Transverse colon (tissue), 4 donors: ENCODE data around the gene PDLIM1. TPM values are rescaled to one million over a fixed set of nuclear protein-coding genes. Genes with fewer than 3 reads are reported as not detected.
"Not testable (repeated sequence)": the region's sequence is repeated elsewhere in the genome, so short reads cannot be mapped to it uniquely, and the experiment has no call there.

Experiments used
- DNase-seq: peaks from one replicate; pipeline ENCODE4 v3.0.0-alpha.2; 2019
- H3K27ac ChIP-seq, 4 donors: fragments of 200-600 bp; sonication (generic); 2 replicates each; pipeline ENCODE4 v1.5.1; 2016 to 2018; ENCODE audit warnings: inconsistent platforms in 4 of 4
- H3K27me3 ChIP-seq: fragments of 200-600 bp; sonication (generic); 2 replicates; pipeline ENCODE4 v1.5.1; 2017; ENCODE audit warnings: inconsistent platforms
- H3K36me3 ChIP-seq, 4 donors: fragments of 200-600 bp; sonication (generic); 2 replicates each; pipeline ENCODE4 v1.5.1; 2017 to 2019; ENCODE audit warnings: inconsistent platforms in 4 of 4
- H3K4me1 ChIP-seq, 4 donors: fragments of 200-600 bp; sonication (generic); 2 replicates each; pipeline ENCODE4 v1.5.1; 2017 to 2020; ENCODE audit warnings: inconsistent platforms in 4 of 4
- H3K4me3 ChIP-seq, 4 donors: fragments of 200-600 bp; sonication (generic); 1 replicate in 1 of 4; 2 replicates in 3 of 4; pipeline versions ENCODE4 v1.5.1 to v1.6.1; 2017 to 2019; ENCODE audit warnings: inconsistent platforms in 4 of 4
- H3K9me3 ChIP-seq, 2 donors: fragments of 200-600 bp; sonication (generic); 2 replicates each; pipeline ENCODE4 v1.5.1; 2017 to 2019; ENCODE audit warnings: inconsistent platforms in 2 of 2
- EP300 ChIP-seq: sonication (generic); formaldehyde crosslinking; IDR thresholded peaks from one replicate; pipeline ENCODE4 v1.6.1; 2017; ENCODE audit warnings: antibody characterized with exemption, low read depth
- POLR2A ChIP-seq: fragments of 450-650 bp; IDR thresholded peaks from one replicate; pipeline ENCODE4 v1.6.1; 2016; ENCODE audit warnings: antibody characterized with exemption, mild to moderate bottlenecking, moderate library complexity
- POLR2AphosphoS5 ChIP-seq, 3 donors: sonication (generic); formaldehyde crosslinking; IDR thresholded peaks; one replicate each; pipeline ENCODE4 v1.6.1; 2016; ENCODE audit warnings: antibody characterized with exemption in 3 of 3
- WGBS, 2 donors: methylation state at CpG; one replicate each; pipeline ENCODE4 v1.1.5; 2018; ENCODE audit warnings: low coverage in 1 of 2; 5-methylcytosine and 5-hydroxymethylcytosine counted together
- in situ Hi-C, 4 donors: fragments of 200-750 bp; cut with MboI; loops; one replicate each; pipeline versions ENCODE4 v1.15.0 to v1.15.1; 2017; ENCODE audit warnings: low sequenced_read_pairs in 3 of 4, low pct_ligation_motif_present in 1 of 4, low pct_unique_long_range_greater_than_20kb in 1 of 4
- intact Hi-C: fragments of 100-400 bp; cut with DNase I; formaldehyde crosslinking; loops from one replicate; pipeline ENCODE4 v1.15.1; 2023; ENCODE audit warnings: low total_unique reads
- total RNA-seq, 4 donors: library from RNA; depleted of rRNA; stranded (reverse); fragments of >200 nt; gene quantifications; one replicate each; pipeline ENCODE4 v1.1.0, GENCODE V29; 2016
- TF ChIP-seq, protein P1 (sequence below), 5 experiments: fragments of 200-600 bp in 3 of 5; fragments of 450-650 bp in 2 of 5; sonication (generic) in 3 of 5; IDR thresholded peaks; 1 replicate in 2 of 5; 2 replicates in 3 of 5; pipeline ENCODE4 v1.5.1; 2016 to 2017; ENCODE audit warnings: antibody characterized with exemption in 5 of 5, inconsistent platforms in 3 of 5, mild to moderate bottlenecking in 2 of 5, moderate library complexity in 1 of 5

The PDLIM1 gene
- total RNA-seq, 4 donors from 2014 or later = 201 to 259 (median 225) TPM

DNA sequence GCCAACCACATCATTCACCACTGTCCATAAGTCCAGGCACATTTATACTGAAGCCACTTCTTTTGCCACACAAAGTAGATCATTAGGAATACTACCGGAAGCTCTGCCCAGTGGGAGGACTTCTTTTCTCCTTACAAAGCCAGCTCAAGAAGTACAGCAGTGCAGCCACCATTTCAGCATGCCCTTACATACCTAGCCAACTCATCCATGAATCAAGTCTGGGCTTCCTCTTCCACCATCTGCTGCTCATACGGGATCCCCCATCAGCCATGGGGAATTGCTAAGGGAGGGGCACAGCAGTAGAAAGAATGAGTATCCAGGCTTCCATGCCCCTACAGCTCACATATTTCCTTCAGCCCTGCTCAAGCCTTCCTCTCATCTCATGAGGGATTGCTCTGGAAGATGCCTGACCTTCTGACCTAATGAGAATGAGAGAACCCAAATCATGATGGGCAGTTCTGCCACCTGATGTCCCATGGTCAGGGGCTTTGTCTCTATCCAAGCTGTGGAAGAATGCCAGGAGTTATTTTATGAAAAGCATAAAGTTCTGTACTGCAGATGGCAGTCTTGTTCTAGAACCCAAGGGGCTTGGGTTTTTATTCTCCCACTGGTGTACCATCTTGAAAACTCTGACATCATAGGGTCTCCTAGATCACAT lies 57.3 kb downstream of the PDLIM1 start:
- TF ChIP-seq POLR2A = no peak
- no peak for TF ChIP-seq POLR2AphosphoS5 (IDR thresholded peaks at IDR 0.05)
- TF ChIP-seq, protein P1, sequence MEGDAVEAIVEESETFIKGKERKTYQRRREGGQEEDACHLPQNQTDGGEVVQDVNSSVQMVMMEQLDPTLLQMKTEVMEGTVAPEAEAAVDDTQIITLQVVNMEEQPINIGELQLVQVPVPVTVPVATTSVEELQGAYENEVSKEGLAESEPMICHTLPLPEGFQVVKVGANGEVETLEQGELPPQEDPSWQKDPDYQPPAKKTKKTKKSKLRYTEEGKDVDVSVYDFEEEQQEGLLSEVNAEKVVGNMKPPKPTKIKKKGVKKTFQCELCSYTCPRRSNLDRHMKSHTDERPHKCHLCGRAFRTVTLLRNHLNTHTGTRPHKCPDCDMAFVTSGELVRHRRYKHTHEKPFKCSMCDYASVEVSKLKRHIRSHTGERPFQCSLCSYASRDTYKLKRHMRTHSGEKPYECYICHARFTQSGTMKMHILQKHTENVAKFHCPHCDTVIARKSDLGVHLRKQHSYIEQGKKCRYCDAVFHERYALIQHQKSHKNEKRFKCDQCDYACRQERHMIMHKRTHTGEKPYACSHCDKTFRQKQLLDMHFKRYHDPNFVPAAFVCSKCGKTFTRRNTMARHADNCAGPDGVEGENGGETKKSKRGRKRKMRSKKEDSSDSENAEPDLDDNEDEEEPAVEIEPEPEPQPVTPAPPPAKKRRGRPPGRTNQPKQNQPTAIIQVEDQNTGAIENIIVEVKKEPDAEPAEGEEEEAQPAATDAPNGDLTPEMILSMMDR (IDR thresholded peaks at IDR 0.05) = no peak
- TF ChIP-seq EP300 = no peak
- WGBS, 2 donors = 88 to 92% methylated on average over 2 of the region's 2 CpGs

GRCh38 chr10:95230677-95231586 lies 59.9 kb downstream of the PDLIM1 start:
- peak overlapping the region in 2 of 4 donors; percentile 24 to 46 for H3K27ac ChIP-seq
- H3K9me3 ChIP-seq, H3K4me1 ChIP-seq, H3K27me3 ChIP-seq, DNase-seq: not testable (repeated sequence)
- in situ Hi-C loops = loop anchor here in 1 of 4 donors (25.0 kb wide), 1 partner anchor 406 kb away; no protein-coding TSS in a partner anchor
- H3K4me3 ChIP-seq = peak overlapping the region in 3 of 4 donors; percentile 16 to 40 (median 30)
- intact Hi-C loops = loop anchor here (5.0 kb wide), 1 partner anchor 239 kb away; no protein-coding TSS in a partner anchor
- 60 to 98% methylated on average over 5 to 36 of the region's 36 CpGs for WGBS, 2 donors
- peaks cover 0 to 13% (median 0%) of the 10 kb centered on the region in 4 donors for H3K36me3 ChIP-seq

More for the DNA sequence above, 57.3 kb downstream of the PDLIM1 start:
- Histone ChIP-seq H3K36me3 (peaks cover 0 to 13% (median 5%) of the 10 kb centered on the region in 4 donors), H3K27ac (no peak overlapping the region), H3K4me1 (peaks cover 0 to 8% (median 0%) of the 10 kb centered on the region in 4 donors), H3K9me3 (no peaks in the 10 kb centered on the region), H3K27me3 (no peaks in the 10 kb centered on the region), H3K4me3 (no peak overlapping the region)
- intact Hi-C loops = loop anchor here (5.0 kb wide), 1 partner anchor 241 kb away; no protein-coding TSS in a partner anchor
- in situ Hi-C loops = loop anchor here in 1 of 4 donors (25.0 kb wide), 1 partner anchor 404 kb away; no protein-coding TSS in a partner anchor
- DNase-seq = no peak

DNA sequence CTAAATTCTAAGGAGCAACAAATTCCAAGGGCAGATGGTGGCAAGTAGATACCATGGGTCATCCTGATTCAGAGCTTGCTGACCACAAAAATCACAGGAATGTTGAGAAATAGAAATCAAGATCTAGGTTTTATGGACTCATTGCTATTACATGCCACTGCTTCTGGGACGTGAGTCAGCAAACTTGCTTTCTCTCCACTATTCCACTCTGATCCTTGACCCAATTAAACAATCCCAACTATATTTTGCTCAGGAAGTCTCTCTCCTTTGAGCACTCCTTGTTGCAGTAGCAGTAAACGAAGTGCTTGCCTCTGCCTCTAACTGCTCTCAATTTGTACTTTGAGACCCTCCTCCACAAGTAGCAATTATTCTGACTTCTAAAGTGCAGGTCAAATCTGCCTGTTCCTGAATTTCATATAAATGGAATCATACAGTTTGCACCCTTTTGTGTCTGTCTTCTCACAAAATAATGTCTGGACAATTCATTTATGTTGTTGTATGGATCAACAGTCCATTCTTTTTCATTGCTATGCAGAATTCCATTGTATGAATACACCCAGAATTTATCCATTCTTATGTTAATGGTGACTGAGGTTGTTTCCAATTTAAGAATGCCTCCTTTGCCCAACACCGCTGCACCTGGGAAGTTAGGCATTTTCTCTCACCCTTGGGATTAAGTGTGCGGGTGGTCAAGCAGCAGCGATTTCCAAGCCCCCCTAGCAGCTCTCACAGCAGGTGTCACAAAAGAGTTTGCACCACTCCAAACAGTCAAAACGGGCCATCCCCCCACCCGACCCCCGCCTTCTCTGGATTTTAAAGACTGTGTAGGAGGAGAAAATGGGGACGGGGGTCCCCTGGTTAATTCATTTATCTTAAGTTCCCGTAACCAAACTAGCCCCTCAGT lies 60.8 kb downstream of the PDLIM1 start:
- Histone ChIP-seq H3K4me1 (peaks cover 0 to 8% (median 0%) of the 10 kb centered on the region in 4 donors), H3K36me3 (peaks cover 0 to 11% (median 0%) of the 10 kb centered on the region in 4 donors), H3K9me3 (no peaks in the 10 kb centered on the region), H3K4me3 (peak overlapping the region in 3 of 4 donors; percentile 16 to 40 (median 30)), H3K27ac (no peak overlapping the region), H3K27me3 (no peaks in the 10 kb centered on the region)
- in situ Hi-C loops = loop anchor here in 1 of 4 donors (25.0 kb wide), 1 partner anchor 407 kb away; no protein-coding TSS in a partner anchor
- intact Hi-C loops = loop anchor here (5.0 kb wide), 1 partner anchor 238 kb away; no protein-coding TSS in a partner anchor
- no peak for DNase-seq
- TF ChIP-seq, protein P1 (IDR thresholded peaks at IDR 0.05) = no peak
- TF ChIP-seq POLR2AphosphoS5 (IDR thresholded peaks at IDR 0.05) (no peak), EP300 (no peak), POLR2A (no peak)
- 79 to 80% methylated on average over 5 to 10 of the region's 10 CpGs for WGBS, 2 donors

DNA sequence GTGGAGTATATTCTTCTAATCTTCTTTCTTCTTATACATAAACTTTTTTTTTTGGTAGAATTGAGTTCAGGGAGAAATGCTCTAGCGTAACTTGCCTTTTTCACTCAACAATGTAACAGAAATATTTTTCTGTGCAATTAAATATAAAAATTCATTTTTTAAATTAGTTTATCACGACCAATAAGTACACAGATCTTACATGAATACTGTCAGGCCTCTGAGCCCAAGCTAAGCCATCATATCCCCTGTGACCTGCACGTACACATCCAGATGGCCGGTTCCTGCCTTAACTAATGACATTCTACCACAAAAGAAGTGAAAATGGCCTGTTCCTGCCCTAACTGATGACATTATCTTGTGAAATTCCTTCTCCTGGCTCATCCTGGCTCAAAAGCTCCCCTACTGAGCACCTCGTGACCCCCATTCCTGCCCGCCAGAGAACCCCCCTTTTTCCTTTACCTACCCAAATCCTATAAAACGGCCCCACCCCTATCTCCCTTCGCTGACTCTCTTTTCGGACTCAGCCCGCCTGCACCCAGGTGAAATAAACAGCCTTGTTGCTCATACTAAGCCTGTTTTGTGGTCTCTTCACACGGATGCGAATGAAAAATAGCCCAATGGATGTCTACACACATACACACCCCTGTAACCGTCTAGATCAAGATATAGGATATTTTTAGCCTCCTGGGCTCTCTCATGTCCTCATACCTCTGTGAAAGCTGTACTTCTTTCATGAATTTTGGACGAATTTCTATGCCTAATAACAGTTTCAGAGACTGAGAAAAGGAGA lies 61.7 kb downstream of the PDLIM1 start:
- intact Hi-C loops = not testable (repeated sequence)
- 81 to 89% methylated on average over 8 to 14 of the region's 14 CpGs for WGBS, 2 donors

More for the DNA sequence above, 61.7 kb downstream of the PDLIM1 start:
- not testable (repeated sequence) for DNase-seq, H3K4me3 ChIP-seq, H3K36me3 ChIP-seq, H3K9me3 ChIP-seq, H3K27me3 ChIP-seq, H3K27ac ChIP-seq, H3K4me1 ChIP-seq
- in situ Hi-C loops = loop anchor here in 1 of 4 donors (25.0 kb wide), 1 partner anchor 408 kb away; no protein-coding TSS in a partner anchor
